SH-SY5Y (cell line): ENCODE results near the gene ZNF638.

ENCODE experiments used
- GATA2 ChIP-seq: IDR thresholded peaks from 2 replicates; pipeline ENCODE4 v1.6.1; 2011; ENCODE audit warnings: mild to moderate bottlenecking, low read depth, low read length
- GATA3 ChIP-seq: IDR thresholded peaks from 2 replicates; pipeline ENCODE4 v1.6.1; 2011; ENCODE audit warnings: low read depth, mild to moderate bottlenecking, low read length, moderate library complexity

DNA sequence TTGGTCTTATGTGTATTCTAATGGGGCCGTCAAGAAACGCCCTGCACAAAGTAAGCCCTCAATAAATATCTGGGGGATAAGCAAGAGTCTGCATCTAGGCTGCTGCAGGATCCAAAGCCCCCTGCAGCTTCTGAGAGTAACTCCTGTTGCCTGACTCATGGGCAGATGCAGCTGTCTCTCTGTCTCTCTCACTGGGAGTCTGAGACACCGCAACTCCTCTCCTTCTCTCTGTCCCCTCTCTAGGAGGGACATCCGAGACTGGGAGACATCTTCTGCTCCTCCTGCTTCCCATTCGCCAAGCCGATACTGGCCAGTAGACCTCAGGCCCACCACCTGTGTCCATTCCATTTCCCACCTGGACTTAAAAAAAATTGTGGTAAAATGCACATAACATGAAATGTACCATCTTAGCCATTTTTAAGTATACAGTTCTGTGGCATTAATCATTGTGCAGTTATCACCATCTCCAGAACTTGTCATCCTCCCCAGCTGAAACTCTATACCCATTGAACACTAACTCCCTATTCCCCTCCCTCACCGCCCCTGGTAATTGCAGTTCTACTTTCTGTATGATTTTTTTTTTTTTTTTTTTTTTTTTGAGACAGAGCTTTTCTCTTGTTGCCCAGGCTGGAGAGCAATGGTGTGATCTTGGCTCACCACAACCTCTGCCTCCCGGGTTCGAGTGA is 141.9 kb downstream of the ZNF638 start:
- no peak for TF ChIP-seq GATA2
- TF ChIP-seq GATA3 = no peak
